Small intestine (tissue), 7 donors: ENCODE results near the gene SIGLEC1. TPM values are rescaled to one million over a fixed set of nuclear protein-coding genes. Genes with fewer than 3 reads are reported as not detected.

Source experiments
- DNase-seq, 2 donors: peaks; one replicate each; pipeline versions ENCODE4 v3.0.0 to v3.0.0-alpha.2; 2013
- FAIRE-seq: peaks from 2 replicates; lab custom pipeline; 2012; peaks lifted over from hg19 to GRCh38; lab: Jason Lieb, UNC
- H3K27ac ChIP-seq, 3 donors: one replicate each; pipeline ENCODE4 v1.5.1; 2013; ENCODE audit warnings: low read length in 2 of 3, mild to moderate bottlenecking in 2 of 3, control low read depth in 1 of 3, inconsistent platforms in 1 of 3, low read depth in 1 of 3, moderate library complexity in 1 of 3
- H3K27me3 ChIP-seq, 3 donors: one replicate each; pipeline ENCODE4 v1.6.1; 2013; ENCODE audit warnings: low read length in 3 of 3, inconsistent platforms in 1 of 3; ENCODE audit not compliant: control insufficient read depth in 3 of 3, insufficient read depth in 3 of 3
- H3K36me3 ChIP-seq, 3 donors: one replicate each; pipeline ENCODE4 v1.6.1; 2013; ENCODE audit warnings: low read length in 3 of 3, inconsistent platforms in 1 of 3, low read depth in 1 of 3, mild to moderate bottlenecking in 1 of 3, moderate library complexity in 1 of 3; ENCODE audit not compliant: control insufficient read depth in 3 of 3, insufficient read depth in 2 of 3
- H3K4me1 ChIP-seq, 3 donors: one replicate each; pipeline ENCODE4 v1.6.1; 2013; ENCODE audit warnings: low read length in 2 of 3, inconsistent platforms in 1 of 3, low read depth in 1 of 3, mild to moderate bottlenecking in 1 of 3, moderate library complexity in 1 of 3; ENCODE audit not compliant: control insufficient read depth in 3 of 3, insufficient read depth in 2 of 3
- H3K4me3 ChIP-seq, 3 donors: one replicate each; pipeline ENCODE4 v1.5.1; 2013; ENCODE audit warnings: low read length in 3 of 3, control low read depth in 1 of 3, inconsistent platforms in 1 of 3, low read depth in 1 of 3, mild to moderate bottlenecking in 1 of 3, moderate library complexity in 1 of 3
- H3K9me3 ChIP-seq, 2 donors: one replicate each; pipeline ENCODE4 v1.6.1; 2013; ENCODE audit warnings: low read depth in 1 of 2, low read length in 1 of 2; ENCODE audit not compliant: control insufficient read depth in 2 of 2, insufficient read depth in 1 of 2
- WGBS, 3 donors: extraction: QIAGEN DNeasy Blood & Tissue Kit; methylation state at CpG; one replicate each; pipeline ENCODE4 v1.1.7; 2013; 5-methylcytosine and 5-hydroxymethylcytosine counted together
- polyA plus RNA-seq, 4 donors: library from polyadenylated mRNA; stranded (reverse) in 3 of 4; unstranded in 1 of 4; fragments of 200-250 nt in 3 of 4; fragments of 120-200 nt in 1 of 4; gene quantifications; one replicate each; pipeline versions ENCODE4 v1.2.1 to v1.2.3, GENCODE V29; 2013
- donor health status: healthy with polysubstance abuse.
- donor health status: control.
- donor health status: control.
- donor health status: Bipolar disorder and iron deficiency.
- donor health status: healthy.

The SIGLEC1 gene
- polyA plus RNA-seq, 4 donors: 0.22 to 6.3 (median 2.3) TPM

- Histone ChIP-seq H3K27me3 (peaks cover 0 to 4% (median 0%) of the 10 kb centered on the region in 3 donors), H3K4me1 (peaks cover 0 to 6% (median 0%) of the 10 kb centered on the region in 3 donors), H3K36me3 (no peaks in the 10 kb centered on the region), H3K4me3 (no peak overlapping the region), H3K27ac (no peak overlapping the region), H3K9me3 (no peaks in the 10 kb centered on the region)
- FAIRE-seq: no peak
- WGBS, 3 donors: 89 to 93% (median 91%) methylated on average over 31 of the region's 31 CpGs
- DNase-seq: no peak
Observed at GRCh38 chr20:3705970-3706739, 6.2 kb downstream of the SIGLEC1 start.

- Histone ChIP-seq H3K27me3 (peaks cover 0 to 3% (median 0%) of the 10 kb centered on the region in 3 donors), H3K9me3 (no peaks in the 10 kb centered on the region), H3K36me3 (no peaks in the 10 kb centered on the region), H3K4me1 (peaks cover 0 to 3% (median 0%) of the 10 kb centered on the region in 3 donors), H3K4me3 (no peak overlapping the region), H3K27ac (no peak overlapping the region)
- FAIRE-seq (no peak), DNase-seq (no peak)
- 80 to 84% (median 82%) methylated on average over 14 of the region's 14 CpGs for WGBS, 3 donors
Observed at GRCh38 chr20:3705491-3705969, 6.9 kb downstream of the SIGLEC1 start.

DNA sequence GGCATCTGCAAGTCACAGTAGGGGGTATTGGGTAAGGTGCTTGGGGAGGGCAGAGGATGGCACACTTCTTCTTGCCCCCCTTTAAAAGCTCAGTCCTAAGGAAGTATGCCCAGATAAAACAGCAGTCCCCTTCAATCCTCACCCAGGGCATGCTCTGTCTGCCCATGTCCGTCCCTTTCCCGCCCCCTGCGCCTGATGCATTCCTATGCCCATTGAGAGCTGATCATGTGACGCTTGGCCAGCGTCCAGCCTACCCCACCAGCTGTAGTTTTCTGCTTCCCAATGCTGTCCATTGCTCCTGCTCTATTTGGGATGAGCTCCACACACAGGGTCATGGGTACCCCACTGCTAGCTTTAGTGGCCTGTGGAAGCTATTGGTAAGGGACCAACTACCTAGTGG, 8.3 kb downstream of the SIGLEC1 start:
- Histone ChIP-seq H3K27ac (no peak overlapping the region), H3K4me3 (no peak overlapping the region), H3K4me1 (no peaks in the 10 kb centered on the region), H3K27me3 (peaks cover 0 to 2% (median 0%) of the 10 kb centered on the region in 3 donors), H3K36me3 (no peaks in the 10 kb centered on the region), H3K9me3 (no peaks in the 10 kb centered on the region)
- 73 to 92% (median 74%) methylated on average over 5 of the region's 5 CpGs for WGBS, 3 donors
- no peak for DNase-seq
- no peak for FAIRE-seq

DNA sequence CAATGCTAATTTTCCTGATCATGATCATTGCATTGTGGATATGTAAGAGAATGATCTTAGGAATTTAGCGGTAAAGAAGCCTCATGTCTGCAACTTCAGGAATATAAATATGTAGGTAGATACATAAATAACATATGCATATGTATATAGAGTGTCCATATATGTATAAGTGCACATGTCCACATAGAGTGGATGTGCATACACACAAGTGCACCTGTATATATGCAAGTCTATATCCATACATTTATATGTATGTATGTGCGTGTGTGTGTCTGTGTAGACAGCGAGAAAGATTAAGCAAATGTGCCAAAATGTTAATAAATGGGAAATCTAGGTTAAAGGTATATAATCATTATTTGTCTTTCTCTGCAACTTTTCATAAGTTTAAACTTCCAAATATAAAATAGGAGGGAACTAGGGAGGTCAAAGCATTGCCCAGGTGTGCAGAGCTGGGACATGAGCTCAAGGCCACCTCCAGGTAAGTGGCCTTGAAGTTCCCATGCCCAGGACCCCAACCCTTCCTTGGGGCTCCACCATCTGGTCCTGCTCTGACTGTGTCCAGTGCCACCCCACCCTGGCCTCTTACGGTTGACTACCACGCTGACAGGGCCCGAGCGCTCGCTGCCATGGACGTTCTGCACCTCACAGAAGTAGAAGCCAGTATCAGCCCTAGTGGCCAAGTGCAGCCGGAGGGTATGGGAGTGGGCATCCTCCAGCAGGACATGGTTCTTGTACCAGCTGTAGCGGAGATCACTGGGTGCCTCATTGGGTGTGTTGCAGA, 9.6 kb downstream of the SIGLEC1 start:
- Histone ChIP-seq H3K36me3 (no peaks in the 10 kb centered on the region), H3K4me1 (no peaks in the 10 kb centered on the region), H3K27me3 (peaks cover 0 to 2% (median 0%) of the 10 kb centered on the region in 3 donors), H3K9me3 (no peaks in the 10 kb centered on the region), H3K27ac (no peak overlapping the region), H3K4me3 (no peak overlapping the region)
- WGBS, 3 donors: 86 to 94% (median 92%) methylated on average over 11 of the region's 11 CpGs
- FAIRE-seq (no peak), DNase-seq (no peak)

DNA sequence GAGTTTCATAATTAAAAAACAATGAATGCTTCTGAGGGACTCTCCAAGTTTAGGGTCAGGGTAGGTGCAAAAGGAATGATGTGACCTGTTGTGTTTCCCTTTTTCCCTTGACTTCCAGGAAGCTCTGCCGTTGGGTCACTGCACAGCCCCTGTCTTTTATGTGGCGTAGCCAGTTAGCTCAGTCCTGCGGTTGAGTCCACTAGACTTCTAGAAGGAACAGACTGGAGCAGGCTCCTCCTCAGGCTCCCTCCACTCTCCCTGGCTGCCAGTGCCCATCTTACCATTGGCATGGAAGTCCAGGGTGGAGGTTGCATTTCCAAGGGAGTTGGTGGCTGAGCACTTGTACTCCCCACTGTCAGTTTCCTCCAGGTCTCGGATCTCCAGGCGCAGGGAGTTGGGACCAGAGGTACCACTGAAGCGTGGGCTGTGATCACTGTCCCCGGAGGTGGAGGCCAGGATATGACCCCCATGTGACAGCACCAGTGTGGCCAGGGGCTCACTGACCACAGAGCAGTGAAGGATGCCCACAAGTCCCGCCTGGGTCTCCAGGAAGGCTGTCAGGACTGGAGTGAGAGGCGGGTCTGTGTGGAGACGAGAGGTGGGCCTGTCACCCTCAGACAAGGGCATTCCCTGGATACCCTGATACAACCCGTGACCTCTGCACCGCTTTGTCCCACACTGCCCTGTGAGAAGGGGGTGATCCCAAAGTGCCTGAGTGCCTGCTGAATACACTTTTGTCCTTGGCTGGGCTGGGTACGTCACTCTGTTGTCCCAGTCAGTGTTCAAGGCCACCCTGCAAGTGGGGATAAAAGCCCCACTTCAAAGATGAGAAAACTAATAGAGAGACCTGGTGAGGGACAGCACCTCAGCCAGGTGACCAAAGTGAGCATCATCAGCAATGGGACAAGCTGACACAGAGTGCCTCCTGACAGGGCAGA, 11.1 kb downstream of the SIGLEC1 start:
- FAIRE-seq (no peak), DNase-seq (no peak)
- Histone ChIP-seq H3K9me3 (peaks cover 0 to 4% of the 10 kb centered on the region in 2 donors), H3K4me3 (no peak overlapping the region), H3K27ac (no peak overlapping the region), H3K4me1 (no peaks in the 10 kb centered on the region), H3K27me3 (peaks cover 0 to 2% (median 0%) of the 10 kb centered on the region in 3 donors), H3K36me3 (no peaks in the 10 kb centered on the region)
- WGBS, 3 donors: 76 to 88% (median 83%) methylated on average over 13 of the region's 13 CpGs

GRCh38 chr20:3699037-3699436, 13.4 kb downstream of the SIGLEC1 start:
- DNase-seq (no peak), FAIRE-seq (no peak)
- Histone ChIP-seq H3K4me1 (no peaks in the 10 kb centered on the region), H3K9me3 (peaks cover 0 to 7% of the 10 kb centered on the region in 2 donors), H3K4me3 (no peak overlapping the region), H3K27me3 (no peaks in the 10 kb centered on the region), H3K36me3 (no peaks in the 10 kb centered on the region), H3K27ac (no peak overlapping the region)
- 81 to 90% (median 88%) methylated on average over 14 to 16 of the region's 16 CpGs for WGBS, 3 donors

DNA sequence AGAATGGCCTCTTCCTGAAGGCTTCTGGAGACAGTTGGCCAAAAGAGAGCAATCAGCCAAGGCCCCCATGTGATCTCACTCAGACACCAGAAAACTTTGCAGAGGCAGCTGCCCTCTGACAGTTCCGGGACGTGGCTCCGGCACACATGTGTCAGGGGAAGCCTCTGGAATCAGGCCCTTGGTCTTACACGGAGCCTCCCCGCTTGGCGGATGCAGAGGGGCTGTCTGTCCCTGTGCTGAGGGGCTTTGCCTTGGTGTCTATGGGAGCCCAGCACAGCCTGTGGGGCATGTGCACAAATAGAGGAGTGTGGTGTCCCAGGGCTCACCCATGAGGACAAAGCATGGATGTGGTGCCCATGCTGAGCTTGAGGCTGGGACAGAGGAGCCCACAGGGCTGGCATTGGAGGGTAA, 13.8 kb downstream of the SIGLEC1 start:
- peaks cover 0 to 7% of the 10 kb centered on the region in 2 donors for H3K9me3 ChIP-seq
- H3K4me3 ChIP-seq: no peak overlapping the region
- no peaks in the 10 kb centered on the region for H3K4me1 ChIP-seq
- WGBS, 3 donors: 73 to 92% (median 82%) methylated on average over 6 of the region's 6 CpGs
- H3K36me3 ChIP-seq: no peaks in the 10 kb centered on the region
- DNase-seq (no peak), FAIRE-seq (no peak)
- H3K27ac ChIP-seq: no peak overlapping the region
- H3K27me3 ChIP-seq: no peaks in the 10 kb centered on the region
